Right renal pelvis (tissue), 4 donors: ENCODE results near the gene SENP8. TPM values are rescaled to one million over a fixed set of nuclear protein-coding genes. Genes with fewer than 3 reads are reported as not detected.

ENCODE experiments used
- DNase-seq, 4 donors: peaks; one replicate each; pipeline ENCODE4 v3.0.0-alpha.2; 2013; ENCODE audit warnings: low read depth in 4 of 4, low spot score in 3 of 4, missing footprints in 1 of 4
- polyA plus RNA-seq, 4 donors: library from polyadenylated mRNA; unstranded; fragments of 120-200 nt; gene quantifications; one replicate each; pipeline ENCODE4 v1.2.1, GENCODE V29; 2013; ENCODE audit not compliant: insufficient read length in 4 of 4

Gene SENP8
- polyA plus RNA-seq, 4 donors: 6.2 to 9.3 (median 8.2) TPM

DNA sequence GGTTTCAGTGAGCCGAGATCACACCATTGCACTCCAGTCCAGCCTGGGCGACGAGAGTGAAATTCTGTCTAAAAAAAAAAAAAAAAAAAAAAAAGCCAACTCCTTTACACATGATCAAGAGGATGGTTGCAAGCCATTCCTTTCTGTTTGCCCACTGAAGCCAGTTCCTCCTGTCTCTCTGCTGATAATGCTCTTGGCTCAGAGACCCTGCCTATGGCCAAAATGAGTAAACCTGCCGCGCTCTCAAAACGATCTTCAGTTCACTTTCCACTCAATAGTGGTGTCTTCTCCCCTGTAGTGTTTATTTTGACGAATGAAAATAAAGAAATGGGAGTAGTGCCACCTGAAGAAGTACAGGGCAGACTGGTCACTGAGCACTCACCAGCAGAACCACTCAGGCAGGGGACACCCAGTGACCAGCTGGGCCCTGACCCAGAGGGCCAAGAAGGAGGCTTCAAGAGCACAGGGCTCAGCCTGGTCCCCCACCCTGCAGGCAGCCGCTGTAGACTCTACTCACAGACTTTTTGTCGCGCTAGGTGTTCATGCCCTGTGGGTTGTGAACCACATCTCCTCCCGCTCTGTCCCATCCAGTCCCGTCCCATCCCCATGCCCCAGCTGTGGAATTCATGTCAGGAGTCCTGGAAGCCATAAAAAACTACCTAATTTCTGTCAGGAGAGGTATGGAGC, 55.8 kb downstream of the SENP8 start:
- no peak for DNase-seq

DNA sequence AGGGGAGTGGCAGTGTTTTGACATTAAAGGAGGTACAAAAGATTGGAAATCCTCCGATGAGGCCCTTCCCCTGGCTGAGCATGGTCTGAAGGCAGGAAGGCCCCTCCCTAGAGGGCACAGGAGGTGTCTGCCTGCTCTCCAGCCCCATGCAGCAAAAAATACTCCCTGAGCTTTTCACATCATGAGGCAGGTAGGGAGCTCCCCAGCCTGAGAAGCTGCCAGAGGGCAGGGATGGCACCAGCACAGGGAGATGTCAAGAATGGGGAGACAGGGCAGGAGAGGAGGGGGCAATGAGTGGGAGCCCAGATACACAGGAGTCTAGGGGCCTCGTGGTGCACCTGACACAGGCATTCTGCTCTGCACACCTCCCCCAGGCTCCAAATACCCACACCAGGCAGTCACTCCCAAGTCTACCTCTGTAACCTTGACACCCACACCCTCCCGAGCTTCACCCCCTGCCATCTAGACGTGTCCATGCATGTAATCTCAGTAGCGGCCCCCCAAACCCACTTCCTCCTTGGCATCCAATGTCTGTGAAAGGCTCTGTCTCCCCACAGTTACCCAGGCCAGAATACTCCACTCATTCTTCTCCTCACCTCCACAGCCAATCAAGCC, 56.5 kb downstream of the SENP8 start:
- no peak for DNase-seq

- no peak for DNase-seq
Observed at GRCh38 chr15:72175186-72176044, 57.2 kb downstream of the SENP8 start.

GRCh38 chr15:72176159-72176558, 58.0 kb downstream of the SENP8 start:
- no peak for DNase-seq

- DNase-seq: no peak
Observed at GRCh38 chr15:72176743-72177142, 58.5 kb downstream of the SENP8 start.

- no peak for DNase-seq
Observed at GRCh38 chr15:72178976-72179585, 60.9 kb downstream of the SENP8 start.

GRCh38 chr15:72179950-72180581, 61.9 kb downstream of the SENP8 start:
- DNase-seq: no peak

- no peak for DNase-seq
Observed at GRCh38 chr15:72180761-72181324, 62.6 kb downstream of the SENP8 start.

DNA sequence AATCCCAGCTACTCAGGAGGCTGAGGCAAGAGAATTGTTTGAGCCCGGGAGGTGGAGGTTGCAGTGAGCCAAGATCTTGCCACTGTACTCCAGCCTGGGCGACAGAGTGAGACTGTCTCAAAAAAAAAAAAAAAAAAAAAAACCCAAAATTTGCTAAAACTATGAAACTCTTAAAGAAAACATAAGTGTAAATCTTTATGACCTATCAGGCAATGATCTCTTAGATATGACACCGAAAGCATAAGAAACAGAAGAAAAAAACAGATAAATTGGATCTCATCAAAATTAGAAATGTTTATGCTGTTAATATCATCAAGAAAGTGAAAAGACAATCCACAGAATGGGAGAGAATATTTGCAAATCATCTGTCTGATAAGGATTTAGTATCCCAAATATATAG, 64.0 kb downstream of the SENP8 start:
- DNase-seq: no peak

DNA sequence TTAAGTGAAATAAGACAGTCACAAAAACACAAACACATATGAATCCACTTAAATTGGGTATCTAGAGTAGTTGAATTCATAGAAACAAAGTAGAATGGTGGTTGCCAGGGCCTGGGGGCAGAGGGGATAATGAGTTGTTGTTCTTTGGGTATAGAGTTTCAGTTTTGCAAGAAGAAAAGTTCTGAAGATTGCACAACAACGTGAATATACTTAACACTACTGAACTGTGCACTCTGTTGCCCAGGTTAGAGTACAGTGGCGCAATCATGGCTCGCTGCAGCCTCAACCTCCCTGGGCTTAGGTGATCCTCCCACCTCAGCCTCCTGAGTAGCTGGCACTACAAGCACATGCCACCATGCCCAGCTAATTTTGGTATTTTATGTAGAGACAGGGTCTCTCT, 64.5 kb downstream of the SENP8 start:
- no peak for DNase-seq

GRCh38 chr15:72183781-72184164, 65.6 kb downstream of the SENP8 start:
- no peak for DNase-seq

- DNase-seq: no peak
Observed at GRCh38 chr15:72184165-72184811, 66.1 kb downstream of the SENP8 start.

DNA sequence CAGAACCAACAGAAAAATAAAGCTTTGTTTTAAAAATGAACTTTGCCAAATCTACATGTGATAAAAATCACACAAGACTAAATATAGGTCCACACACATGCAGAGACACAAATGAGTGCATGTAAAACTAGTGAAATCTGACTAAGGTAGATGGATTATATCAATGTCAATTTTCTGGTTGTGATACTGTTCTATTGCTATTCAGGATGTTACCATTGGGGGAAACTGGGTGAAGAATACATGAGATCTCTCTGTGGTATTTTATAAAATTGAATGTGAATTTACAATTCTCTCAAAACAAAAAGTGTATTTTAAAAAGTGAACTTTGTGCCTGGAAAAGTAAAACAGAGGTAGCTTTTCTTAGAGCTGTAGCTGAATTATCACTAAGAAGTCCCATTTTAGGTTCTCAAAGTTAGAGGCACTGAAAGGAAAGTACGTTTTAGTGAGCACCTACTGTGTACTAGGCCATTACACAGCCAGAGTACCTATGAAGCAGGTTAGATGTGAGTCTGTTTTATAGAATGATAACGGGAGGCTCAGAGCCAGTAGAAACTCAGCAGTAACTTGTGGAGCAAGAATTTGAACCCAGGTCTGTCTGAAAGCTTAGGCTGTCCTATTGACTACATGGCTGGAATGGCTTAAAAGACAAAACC, 71.2 kb downstream of the SENP8 start:
- DNase-seq: no peak

DNA sequence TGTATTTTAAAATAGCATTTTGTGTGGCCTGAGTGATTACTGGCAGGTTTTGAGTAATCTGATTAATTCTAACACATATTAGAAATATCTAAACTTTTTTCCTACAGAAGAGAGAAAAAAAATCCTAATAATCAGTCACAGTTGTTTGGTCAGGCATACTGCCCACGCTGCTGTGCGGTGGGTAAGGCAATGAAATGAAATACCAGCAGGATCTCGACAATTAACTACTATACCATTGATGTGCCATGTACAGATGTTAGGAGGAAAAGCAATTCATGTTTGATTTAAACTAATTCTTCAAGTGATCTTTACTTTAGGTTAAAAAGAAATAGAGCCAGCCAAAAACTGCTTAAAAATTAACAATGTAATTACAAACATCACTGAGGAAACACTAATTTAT, 74.2 kb downstream of the SENP8 start:
- DNase-seq: no peak

Other genes with a start within 250 kb of the SENP8 start
- 10 to 100 TPM; 32.4 to 36.6 (median 33.4) TPM for gene MYO9A, start 253 bp upstream of the SENP8 start, polyA plus RNA-seq
- gene GRAMD2A, start 79.4 kb downstream of the SENP8 start, polyA plus RNA-seq: 10 to 100 TPM in 1 of 4 donors, 1 to 10 TPM in 3; 6.4 to 10.0 (median 7.9) TPM
- gene PKM, start 112.8 kb downstream of the SENP8 start, polyA plus RNA-seq: 100 to 1,000 TPM; 599 to 668 (median 642) TPM
- 100 to 1,000 TPM in 2 of 4 donors, 10 to 100 TPM in 2; 87.4 to 128 (median 97.6) TPM for gene PARP6, start 154.2 kb downstream of the SENP8 start, polyA plus RNA-seq
- gene CELF6, start 201.8 kb downstream of the SENP8 start, polyA plus RNA-seq: 1 to 10 TPM; 3.9 to 5.2 (median 4.3) TPM